Measurements from ENCODE around the gene SDHB. TPM values are rescaled to one million over a fixed set of nuclear protein-coding genes. Genes with fewer than 3 reads are reported as not detected.

Gene SDHB
- total RNA-seq, 3 donors from 2014 or later: 145 to 177 (median 163) TPM

DNA sequence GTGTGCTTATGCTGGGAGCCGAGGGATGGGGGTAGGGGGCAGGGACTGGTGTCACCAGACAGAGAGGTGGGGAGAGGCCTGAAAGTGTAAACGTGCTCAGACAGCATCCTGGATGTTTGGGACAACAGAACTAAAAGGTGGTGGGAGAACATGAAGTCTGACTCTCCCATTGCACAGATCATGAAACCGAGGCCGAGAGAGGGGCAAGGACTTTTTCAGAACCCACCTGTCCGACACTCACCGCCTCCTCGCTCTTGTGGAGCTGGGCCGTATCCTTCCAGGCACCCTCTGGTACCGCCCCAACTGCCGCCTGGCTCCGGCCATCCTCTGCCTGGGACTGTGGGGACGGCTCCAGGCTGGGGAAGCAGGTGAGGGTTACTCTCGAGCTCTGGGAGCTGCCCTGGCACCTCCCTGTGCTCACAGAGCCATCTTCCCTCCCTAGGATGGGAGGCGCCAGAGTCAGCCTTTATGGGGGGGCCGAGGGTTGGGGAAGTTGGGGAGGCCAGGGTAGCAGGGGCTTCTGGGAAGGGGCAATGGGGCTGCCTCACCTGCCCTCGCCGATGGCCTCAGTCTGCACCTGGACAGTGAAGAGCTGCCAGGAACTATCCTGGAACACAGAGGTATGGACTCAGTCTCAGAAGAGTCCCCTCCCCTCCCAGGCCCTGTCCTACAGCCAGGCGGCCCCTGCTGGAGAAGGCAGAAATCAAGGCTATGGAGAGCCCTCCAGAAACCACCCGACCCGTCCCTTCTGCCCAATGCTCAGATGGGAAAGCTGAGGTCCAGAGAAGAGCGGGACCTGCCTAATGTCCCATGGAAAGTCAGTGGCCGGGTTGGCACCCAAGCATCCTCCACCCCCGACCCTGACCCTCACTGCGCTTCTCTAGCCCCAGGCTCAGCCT lies 49.1 kb downstream of the SDHB start:
- TF ChIP-seq, protein P1, sequence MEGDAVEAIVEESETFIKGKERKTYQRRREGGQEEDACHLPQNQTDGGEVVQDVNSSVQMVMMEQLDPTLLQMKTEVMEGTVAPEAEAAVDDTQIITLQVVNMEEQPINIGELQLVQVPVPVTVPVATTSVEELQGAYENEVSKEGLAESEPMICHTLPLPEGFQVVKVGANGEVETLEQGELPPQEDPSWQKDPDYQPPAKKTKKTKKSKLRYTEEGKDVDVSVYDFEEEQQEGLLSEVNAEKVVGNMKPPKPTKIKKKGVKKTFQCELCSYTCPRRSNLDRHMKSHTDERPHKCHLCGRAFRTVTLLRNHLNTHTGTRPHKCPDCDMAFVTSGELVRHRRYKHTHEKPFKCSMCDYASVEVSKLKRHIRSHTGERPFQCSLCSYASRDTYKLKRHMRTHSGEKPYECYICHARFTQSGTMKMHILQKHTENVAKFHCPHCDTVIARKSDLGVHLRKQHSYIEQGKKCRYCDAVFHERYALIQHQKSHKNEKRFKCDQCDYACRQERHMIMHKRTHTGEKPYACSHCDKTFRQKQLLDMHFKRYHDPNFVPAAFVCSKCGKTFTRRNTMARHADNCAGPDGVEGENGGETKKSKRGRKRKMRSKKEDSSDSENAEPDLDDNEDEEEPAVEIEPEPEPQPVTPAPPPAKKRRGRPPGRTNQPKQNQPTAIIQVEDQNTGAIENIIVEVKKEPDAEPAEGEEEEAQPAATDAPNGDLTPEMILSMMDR (IDR thresholded peaks at IDR 0.05): no peak
- ATAC-seq: no peak
- Histone ChIP-seq H3K4me3 (no peak overlapping the region), H3K4me1 (ENCODE audit: low read depth) (peaks cover 3% of the 10 kb centered on the region), H3K36me3 (ENCODE audit: low read depth) (no peaks in the 10 kb centered on the region), H3K9me3 (no peaks in the 10 kb centered on the region)
- DNase-seq: no peak
- intact Hi-C loops (cut with DNase I, micrococcal nuclease): no loop called here

DNA sequence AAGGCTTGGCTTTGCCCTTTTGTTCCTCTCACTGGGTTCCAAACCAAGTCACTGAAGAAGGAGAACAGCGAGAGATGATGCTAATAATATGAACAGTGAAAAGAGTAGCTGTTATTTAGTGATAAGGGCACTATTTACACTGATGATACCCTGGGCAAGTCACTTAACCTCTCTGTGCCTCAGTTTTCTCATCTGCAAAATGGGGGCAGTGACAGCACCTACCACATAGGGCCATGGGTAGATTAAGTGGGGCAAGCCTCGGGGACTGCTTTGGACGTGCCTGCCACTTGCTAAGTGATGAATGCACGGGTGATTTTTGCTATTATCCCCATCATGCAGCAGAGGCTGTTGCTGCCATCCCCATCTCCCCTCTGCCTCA lies 51.3 kb downstream of the SDHB start:
- ATAC-seq: no peak

DNA sequence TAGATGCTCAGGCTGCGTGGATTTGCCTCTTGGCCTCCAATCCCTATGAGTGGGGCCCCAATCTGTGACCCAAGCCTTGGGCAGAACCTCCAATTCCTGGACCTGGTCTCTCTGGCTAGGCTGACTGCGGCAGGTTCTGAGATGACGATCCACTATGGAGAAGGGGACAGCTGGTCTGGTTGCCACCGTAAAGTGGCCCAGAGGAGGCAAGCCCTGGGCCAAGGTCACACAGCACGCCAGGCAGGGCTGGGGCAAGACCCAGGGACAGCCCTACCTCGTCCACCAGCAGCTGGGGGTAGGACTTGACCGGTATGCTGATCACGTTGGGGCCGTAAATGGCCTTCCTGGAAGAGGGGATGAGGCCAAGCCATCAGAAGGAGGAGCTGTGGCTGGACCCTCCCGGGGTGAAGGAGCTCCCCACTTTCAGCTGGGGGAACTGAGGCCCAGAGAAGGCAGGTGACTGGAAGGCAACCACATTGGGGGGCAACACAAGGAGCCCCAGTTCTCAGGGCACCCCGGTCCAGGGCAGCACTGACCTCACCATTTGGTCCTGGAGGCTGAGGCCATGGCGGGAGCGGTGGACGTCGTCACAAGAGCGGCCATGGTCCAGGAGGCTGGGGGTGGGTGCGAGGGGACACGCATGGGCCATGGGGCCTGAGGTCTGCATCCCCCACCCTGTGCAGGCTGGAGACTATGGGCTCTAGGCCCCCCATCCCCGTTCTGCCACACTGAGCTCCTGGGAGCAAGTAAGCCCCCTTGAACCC lies 51.9 kb downstream of the SDHB start:
- intact Hi-C loops (cut with DNase I, micrococcal nuclease): no loop called here
- no peak for ATAC-seq
- DNase-seq: no peak
- Histone ChIP-seq H3K9me3 (no peaks in the 10 kb centered on the region), H3K36me3 (ENCODE audit: low read depth) (no peaks in the 10 kb centered on the region), H3K4me3 (no peak overlapping the region), H3K4me1 (ENCODE audit: low read depth) (no peaks in the 10 kb centered on the region)
- TF ChIP-seq, protein P1 (IDR thresholded peaks at IDR 0.05): no peak

More for the DNA sequence above, 51.3 kb downstream of the SDHB start:
- Histone ChIP-seq H3K9me3 (no peaks in the 10 kb centered on the region), H3K4me1 (ENCODE audit: low read depth) (no peaks in the 10 kb centered on the region), H3K36me3 (ENCODE audit: low read depth) (no peaks in the 10 kb centered on the region), H3K4me3 (no peak overlapping the region)
- DNase-seq: no peak
- TF ChIP-seq, protein P1 (IDR thresholded peaks at IDR 0.05): no peak
- intact Hi-C loops (cut with DNase I, micrococcal nuclease): no loop called here

DNA sequence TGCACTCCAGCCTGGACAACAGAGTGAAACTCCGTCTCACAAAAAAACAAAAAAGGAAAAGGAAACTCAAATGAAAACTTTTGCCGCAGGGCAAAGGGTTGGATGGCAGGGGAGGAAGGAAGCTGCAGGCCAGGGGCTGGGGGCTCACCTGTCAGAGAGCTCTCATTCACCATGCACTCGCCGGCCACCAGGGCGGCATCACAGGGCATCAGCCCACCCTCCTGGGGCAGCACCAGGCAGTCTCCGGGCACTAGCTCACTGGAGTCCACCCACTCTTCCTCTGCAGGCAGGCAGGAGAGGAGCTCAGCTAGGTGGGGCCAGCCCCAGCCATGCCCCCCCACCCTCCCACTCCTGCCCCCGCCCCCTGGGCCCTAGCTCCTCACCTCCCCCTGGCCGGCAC lies 54.0 kb downstream of the SDHB start:
- Histone ChIP-seq H3K9me3 (no peaks in the 10 kb centered on the region), H3K36me3 (ENCODE audit: low read depth) (no peaks in the 10 kb centered on the region), H3K4me3 (no peak overlapping the region), H3K4me1 (ENCODE audit: low read depth) (no peaks in the 10 kb centered on the region)
- TF ChIP-seq, protein P1 (IDR thresholded peaks at IDR 0.05): no peak
- ATAC-seq (no peak), DNase-seq (no peak)
- intact Hi-C loops (cut with DNase I, micrococcal nuclease): no loop called here

DNA sequence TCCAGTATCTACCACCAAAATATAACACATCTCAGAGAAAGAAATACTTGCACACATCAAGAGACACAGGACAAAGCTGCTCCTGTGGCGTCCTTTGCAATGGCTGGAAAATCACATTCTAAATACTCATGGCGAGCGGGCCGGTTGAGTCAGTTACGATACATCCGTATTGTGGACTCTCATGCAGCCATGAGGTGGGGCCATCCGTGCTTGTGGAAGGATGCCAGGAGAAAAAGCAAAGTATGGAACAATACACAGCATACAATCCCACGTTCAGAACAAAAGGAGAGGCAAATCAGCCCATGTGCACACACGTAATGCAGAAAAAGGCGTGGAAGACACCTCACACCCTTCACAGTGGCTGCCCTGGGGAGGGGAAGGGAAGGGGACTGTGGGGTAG lies 55.2 kb downstream of the SDHB start:
- intact Hi-C loops (cut with DNase I, micrococcal nuclease): no loop called here
- ATAC-seq: no peak

More for the DNA sequence above, 55.2 kb downstream of the SDHB start:
- Histone ChIP-seq H3K4me3 (no peak overlapping the region), H3K36me3 (ENCODE audit: low read depth) (no peaks in the 10 kb centered on the region), H3K9me3 (no peaks in the 10 kb centered on the region), H3K4me1 (ENCODE audit: low read depth) (no peaks in the 10 kb centered on the region)
- TF ChIP-seq, protein P1 (IDR thresholded peaks at IDR 0.05): no peak
- DNase-seq: no peak

All from mucosa of descending colon (tissue), 3 donors.